Ovary (tissue), 9 donors: ENCODE measurements around the gene MAP2K5. TPM values are rescaled to one million over a fixed set of nuclear protein-coding genes. Genes with fewer than 3 reads are reported as not detected.
"Not testable (repeated sequence)": the region's sequence is repeated elsewhere in the genome, so short reads cannot be mapped to it uniquely, and the experiment has no call there.

Experiments used
- DNase-seq, 5 donors: peaks; one replicate each; pipeline ENCODE4 v3.0.0-alpha.2; 2019 to 2020
- H3K27ac ChIP-seq, 2 donors: fragments of 200-600 bp; one replicate each; pipeline versions ENCODE4 v1.5.1 to v1.8.0; 2019 to 2022
- H3K27me3 ChIP-seq: fragments of 200-600 bp; one replicate; pipeline ENCODE4 v1.8.0; 2022
- H3K36me3 ChIP-seq: fragments of 200-600 bp; sonication (generic); one replicate; pipeline ENCODE4 v1.5.1; 2019
- H3K4me1 ChIP-seq: one replicate; pipeline ENCODE4 v1.8.1; 2013; ENCODE audit warnings: mild to moderate bottlenecking, moderate library complexity; ENCODE audit not compliant: insufficient read depth
- H3K4me3 ChIP-seq: fragments of 200-600 bp; sonication (generic); one replicate; pipeline ENCODE4 v1.5.1; 2017
- H3K9me3 ChIP-seq, 2 donors: fragments of 200-600 bp in 1 of 2; sonication (generic) in 1 of 2; one replicate each; pipeline versions ENCODE4 v1.5.1 to v1.8.1; 2013 to 2019; ENCODE audit warnings: mild to moderate bottlenecking in 1 of 2, moderate library complexity in 1 of 2
- EP300 ChIP-seq: sonication (generic); formaldehyde crosslinking; IDR thresholded peaks from one replicate; pipeline ENCODE4 v1.6.1; 2017; ENCODE audit warnings: antibody characterized with exemption
- POLR2A ChIP-seq: fragments of 450-650 bp; IDR thresholded peaks from one replicate; pipeline ENCODE4 v1.6.1; 2017; ENCODE audit warnings: antibody characterized with exemption, mild to moderate bottlenecking, moderate library complexity
- WGBS, 3 donors: extraction: QIAGEN DNeasy Blood & Tissue Kit in 1 of 3; methylation state at CpG; one replicate each; pipeline versions ENCODE4 v1.1.5 to v1.1.7; 2013 to 2017; 5-methylcytosine and 5-hydroxymethylcytosine counted together
- intact Hi-C, 4 donors: fragments of 100-400 bp; cut with DNase I; formaldehyde crosslinking; loops; one replicate each; pipeline versions ENCODE4 v1.11.0 to v1.15.1; 2022 to 2023
- polyA plus RNA-seq, 2 donors: library from polyadenylated mRNA; stranded (reverse); fragments of 200-250 nt in 1 of 2; fragments of 350-450 nt in 1 of 2; fragmentation: Illumina TruSeq in 1 of 2; extraction: RNeasy Lipid Tissue Mini Kit (QIAGEN cat#74804) in 1 of 2; gene quantifications; one replicate each; pipeline ENCODE4 v1.2.3, GENCODE V29; 2013 to 2014
- total RNA-seq, 7 donors: library from RNA; depleted of rRNA in 2 of 7; stranded (reverse); fragments of >200 nt in 2 of 7; fragmentation: NEBNext Ultra II Directional in 3 of 7; extraction: Animal tissue kit (Norgen Biotek cat#: 25700) in 3 of 7; gene quantifications; one replicate each; pipeline versions ENCODE4 v1.1.0 to v1.2.4, GENCODE V29; 2016 to 2023
- TF ChIP-seq, protein P1 (sequence below), 3 donors: fragments of 450-650 bp in 2 of 3; fragments of 200-600 bp in 1 of 3; IDR thresholded peaks; one replicate each; pipeline versions ENCODE4 v1.5.1 to v1.8.0; 2016 to 2022; ENCODE audit warnings: antibody characterized with exemption in 3 of 3, mild to moderate bottlenecking in 1 of 3
- donor health status: DM: no; HTN: no; CAD: no; lungs with moderate emphysema.
- donor health status: DM: no; HTN: no; CAD: no.
- donor health status: Bipolar disorder and iron deficiency.
- donor health status: DM: yes; HTN: yes; CAD: no.
- donor health status: DM: no; HTN: no; CAD: no.
- donor health status: DM: yes; HTN: yes; CAD: no.

The MAP2K5 gene
- total and polyA plus RNA-seq, 9 donors, result 4.0 to 39.8 (median 23.2) TPM

DNA sequence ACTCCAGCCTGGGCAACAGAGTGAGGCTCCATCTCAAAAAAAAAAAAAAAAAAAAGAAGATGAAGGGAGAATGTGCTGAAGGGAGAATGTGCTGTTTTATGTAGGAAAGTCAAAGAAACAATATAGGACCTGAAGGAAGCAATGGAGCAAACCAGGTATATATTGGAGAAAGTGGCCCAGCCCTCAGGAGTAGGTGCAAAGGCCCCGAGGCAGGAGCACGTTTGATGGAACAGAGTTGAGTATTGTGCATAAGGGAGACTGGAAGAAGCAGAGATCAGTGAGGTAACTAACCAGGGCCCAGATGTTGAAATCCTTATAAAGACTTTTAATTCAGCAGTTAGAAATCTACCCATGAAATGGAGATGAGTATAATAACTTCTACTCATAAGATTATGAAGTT is 79.6 kb downstream of the MAP2K5 start:
- no peak for DNase-seq
- H3K4me3 ChIP-seq, result no peak overlapping the region
- no peaks in the 10 kb centered on the region for H3K27me3 ChIP-seq
- WGBS, 3 donors, result 94 to 100% (median 94%) methylated on average over 2 of the region's 2 CpGs
- intact Hi-C loops, result no loop called here
- H3K9me3 ChIP-seq, result no peaks in the 10 kb centered on the region
- no peaks in the 10 kb centered on the region for H3K4me1 ChIP-seq
- TF ChIP-seq POLR2A (no peak), EP300 (no peak)
- TF ChIP-seq, protein P1, sequence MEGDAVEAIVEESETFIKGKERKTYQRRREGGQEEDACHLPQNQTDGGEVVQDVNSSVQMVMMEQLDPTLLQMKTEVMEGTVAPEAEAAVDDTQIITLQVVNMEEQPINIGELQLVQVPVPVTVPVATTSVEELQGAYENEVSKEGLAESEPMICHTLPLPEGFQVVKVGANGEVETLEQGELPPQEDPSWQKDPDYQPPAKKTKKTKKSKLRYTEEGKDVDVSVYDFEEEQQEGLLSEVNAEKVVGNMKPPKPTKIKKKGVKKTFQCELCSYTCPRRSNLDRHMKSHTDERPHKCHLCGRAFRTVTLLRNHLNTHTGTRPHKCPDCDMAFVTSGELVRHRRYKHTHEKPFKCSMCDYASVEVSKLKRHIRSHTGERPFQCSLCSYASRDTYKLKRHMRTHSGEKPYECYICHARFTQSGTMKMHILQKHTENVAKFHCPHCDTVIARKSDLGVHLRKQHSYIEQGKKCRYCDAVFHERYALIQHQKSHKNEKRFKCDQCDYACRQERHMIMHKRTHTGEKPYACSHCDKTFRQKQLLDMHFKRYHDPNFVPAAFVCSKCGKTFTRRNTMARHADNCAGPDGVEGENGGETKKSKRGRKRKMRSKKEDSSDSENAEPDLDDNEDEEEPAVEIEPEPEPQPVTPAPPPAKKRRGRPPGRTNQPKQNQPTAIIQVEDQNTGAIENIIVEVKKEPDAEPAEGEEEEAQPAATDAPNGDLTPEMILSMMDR (IDR thresholded peaks at IDR 0.05), result no peak
- no peaks in the 10 kb centered on the region for H3K36me3 ChIP-seq
- H3K27ac ChIP-seq, result no peak overlapping the region

DNA sequence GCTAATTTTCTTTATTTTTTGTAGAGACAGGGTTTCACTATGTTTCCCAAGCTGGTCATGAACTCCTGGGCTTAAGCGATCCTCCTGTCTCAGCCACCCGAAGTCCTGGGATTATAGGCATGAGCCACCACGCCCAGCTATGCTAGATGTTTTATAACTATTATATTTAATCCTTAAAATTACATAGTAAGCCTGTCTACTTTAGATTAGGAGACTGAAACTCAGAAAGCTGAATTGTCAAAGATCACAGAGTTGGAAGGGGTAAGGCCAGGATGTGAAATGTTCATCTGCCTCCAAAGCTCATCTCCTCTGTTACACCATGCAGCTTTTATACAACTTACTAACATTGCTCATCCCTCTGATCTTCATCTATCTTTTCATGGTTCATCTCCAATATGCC is 89.8 kb downstream of the MAP2K5 start:
- no peak for TF ChIP-seq POLR2A
- TF ChIP-seq, protein P1 (IDR thresholded peaks at IDR 0.05), result no peak
- TF ChIP-seq EP300, result no peak

DNA sequence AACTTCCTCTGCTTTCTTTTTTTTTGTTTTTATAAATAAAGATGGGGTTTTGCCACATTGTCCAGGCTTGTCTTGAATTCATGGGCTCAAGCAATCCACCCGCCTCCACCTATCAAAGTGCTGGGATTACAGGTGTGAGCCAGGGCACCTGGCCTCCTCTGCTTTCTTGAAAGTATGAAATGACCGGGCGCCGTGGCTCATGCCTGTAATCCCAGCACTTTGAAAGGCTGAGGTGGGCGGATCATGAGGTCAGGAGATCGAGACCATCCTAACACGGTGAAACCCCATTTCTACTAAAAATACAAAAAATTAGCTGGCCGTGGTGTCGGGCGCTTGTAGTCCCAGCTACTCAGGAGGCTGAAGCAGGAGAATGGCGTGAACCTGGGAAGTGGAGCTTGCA is 93.4 kb downstream of the MAP2K5 start:
- 94 to 95% (median 94%) methylated on average over 11 of the region's 11 CpGs for WGBS, 3 donors
- DNase-seq, H3K9me3 ChIP-seq, intact Hi-C loops, H3K27ac ChIP-seq, H3K4me1 ChIP-seq, H3K27me3 ChIP-seq, H3K4me3 ChIP-seq, H3K36me3 ChIP-seq: not testable (repeated sequence)

More for the DNA sequence above, 89.8 kb downstream of the MAP2K5 start:
- H3K36me3 ChIP-seq, result no peaks in the 10 kb centered on the region
- no peak for DNase-seq
- H3K27ac ChIP-seq, result no peak overlapping the region
- H3K4me3 ChIP-seq, result no peak overlapping the region
- no peaks in the 10 kb centered on the region for H3K9me3 ChIP-seq
- H3K4me1 ChIP-seq, result no peaks in the 10 kb centered on the region
- WGBS, 3 donors, result 96 to 100% (median 98%) methylated on average over 3 of the region's 3 CpGs
- intact Hi-C loops, result no loop called here
- H3K27me3 ChIP-seq, result no peaks in the 10 kb centered on the region

DNA sequence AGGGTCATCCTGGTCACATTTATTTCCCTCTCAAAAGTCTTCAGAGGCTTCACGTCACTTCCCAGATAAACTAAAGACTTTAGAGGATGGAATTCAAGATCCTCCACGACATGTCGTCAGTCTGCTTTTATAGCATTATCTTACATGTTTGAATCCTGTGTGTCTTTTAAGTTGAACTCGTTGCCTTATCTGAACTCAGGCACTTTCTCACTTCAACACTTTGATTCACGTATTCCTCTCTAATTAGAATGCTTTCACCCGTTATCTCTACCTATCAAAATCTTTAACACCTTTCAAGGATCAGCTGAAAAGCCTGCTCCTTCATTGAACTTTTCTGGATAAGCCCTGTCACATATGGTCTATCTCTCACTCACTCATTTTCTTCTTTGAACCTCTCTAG is 97.1 kb downstream of the MAP2K5 start:
- WGBS, 3 donors, result 89 to 92% (median 90%) methylated on average over 6 of the region's 6 CpGs
- intact Hi-C loops, result no loop called here
- no peak for DNase-seq
- Histone ChIP-seq H3K27ac (no peak overlapping the region), H3K4me3 (no peak overlapping the region), H3K4me1 (no peaks in the 10 kb centered on the region), H3K27me3 (no peaks in the 10 kb centered on the region), H3K36me3 (no peaks in the 10 kb centered on the region), H3K9me3 (no peaks in the 10 kb centered on the region)
- no peak for TF ChIP-seq EP300
- TF ChIP-seq, protein P1 (IDR thresholded peaks at IDR 0.05), result no peak
- no peak for TF ChIP-seq POLR2A

DNA sequence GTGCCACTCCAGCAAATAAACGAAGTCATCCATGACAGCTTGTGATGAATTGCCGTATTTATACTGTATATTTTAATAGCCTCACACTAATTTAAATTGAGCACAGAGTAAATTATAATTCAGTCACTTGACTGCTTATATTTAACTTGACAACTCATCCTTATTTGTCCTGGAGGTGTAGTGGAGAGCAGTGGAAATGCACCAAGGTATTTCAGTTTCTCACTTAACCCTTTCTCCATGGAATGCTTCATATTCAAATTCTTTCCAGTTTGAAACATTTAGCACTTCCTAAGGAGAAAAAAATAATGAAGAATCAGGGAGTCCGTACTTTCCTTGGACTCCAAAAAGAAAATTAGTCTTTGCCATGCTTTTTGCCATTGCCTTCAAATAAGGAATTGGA is 99.0 kb downstream of the MAP2K5 start:
- no peaks in the 10 kb centered on the region for H3K4me1 ChIP-seq
- H3K36me3 ChIP-seq, result no peaks in the 10 kb centered on the region
- DNase-seq, result no peak
- H3K9me3 ChIP-seq, result no peaks in the 10 kb centered on the region
- no peak overlapping the region for H3K4me3 ChIP-seq
- intact Hi-C loops, result no loop called here
- WGBS, 3 donors, result 80 to 83% (median 83%) methylated on average over 3 of the region's 3 CpGs
- TF ChIP-seq EP300, result no peak
- TF ChIP-seq, protein P1 (IDR thresholded peaks at IDR 0.05), result no peak
- no peak for TF ChIP-seq POLR2A
- H3K27ac ChIP-seq, result no peak overlapping the region
- no peaks in the 10 kb centered on the region for H3K27me3 ChIP-seq
